Measurements from ENCODE around the gene SYMPK.

The SYMPK gene

GRCh38 chr19:45779231-45780145 lies 83.5 kb downstream of the SYMPK start:
- peak; percentile 62 for DNase-seq

GRCh38 chr19:45778010-45778661 lies 84.8 kb downstream of the SYMPK start:
- DNase-seq: no peak

GRCh38 chr19:45777395-45777961 lies 85.5 kb downstream of the SYMPK start:
- DNase-seq: no peak

- DNase-seq: no peak
Measured at GRCh38 chr19:45774765-45775164, 88.2 kb downstream of the SYMPK start.

- no peak for DNase-seq
Measured at GRCh38 chr19:45773384-45773783, 89.6 kb downstream of the SYMPK start.

GRCh38 chr19:45772912-45773311 lies 90.0 kb downstream of the SYMPK start:
- DNase-seq: no peak

GRCh38 chr19:45772130-45772840 lies 90.7 kb downstream of the SYMPK start:
- DNase-seq: no peak

GRCh38 chr19:45771311-45771933 lies 91.5 kb downstream of the SYMPK start:
- no peak for DNase-seq

- DNase-seq: peak; percentile 83
Measured at GRCh38 chr19:45770192-45771101, 92.5 kb downstream of the SYMPK start.

- peak; percentile 58 for DNase-seq
Measured at GRCh38 chr19:45769821-45770191, 93.1 kb downstream of the SYMPK start.

- DNase-seq: peak; percentile 88
Measured at GRCh38 chr19:45768984-45769782, 93.8 kb downstream of the SYMPK start, which contains the start of gene SIX5. Gene SIX5, minus strand, starts transcription at chr19:45769252. Its CDS starts 408 bp downstream, at chr19:45768844.

- DNase-seq: no peak
Measured at GRCh38 chr19:45768655-45768983, 94.3 kb downstream of the SYMPK start.

- no peak for DNase-seq
Measured at GRCh38 chr19:45767881-45768654, 94.9 kb downstream of the SYMPK start.

GRCh38 chr19:45767410-45767880 lies 95.5 kb downstream of the SYMPK start:
- DNase-seq: no peak

GRCh38 chr19:45766869-45767346 lies 96.0 kb downstream of the SYMPK start:
- no peak for DNase-seq

- no peak for DNase-seq
Measured at GRCh38 chr19:45766296-45766868, 96.6 kb downstream of the SYMPK start.

GRCh38 chr19:45765702-45766295 lies 97.1 kb downstream of the SYMPK start:
- no peak for DNase-seq
